Thymus (tissue), 11 donors: ENCODE results near the gene CKM. TPM values are rescaled to one million over a fixed set of nuclear protein-coding genes. Genes with fewer than 3 reads are reported as not detected.

Source experiments
- DNase-seq, 9 donors: peaks; one replicate each; pipeline ENCODE4 v3.0.0-alpha.2; 2013; ENCODE audit warnings: low spot score in 9 of 9, low read depth in 6 of 9, missing footprints in 1 of 9
- H3K27ac ChIP-seq, 2 donors: one replicate each; pipeline ENCODE4 v1.5.1; 2013; ENCODE audit warnings: control low read depth in 1 of 2, low read depth in 1 of 2, low read length in 1 of 2, mild to moderate bottlenecking in 1 of 2, moderate library complexity in 1 of 2
- H3K27me3 ChIP-seq, 2 donors: one replicate each; pipeline ENCODE4 v1.5.1; 2013; ENCODE audit warnings: low read length in 1 of 2; ENCODE audit not compliant: control insufficient read depth in 2 of 2, insufficient read depth in 1 of 2
- H3K36me3 ChIP-seq, 2 donors: one replicate each; pipeline ENCODE4 v1.5.1; 2013; ENCODE audit warnings: low read length in 1 of 2, mild to moderate bottlenecking in 1 of 2, moderate library complexity in 1 of 2; ENCODE audit not compliant: control insufficient read depth in 2 of 2, insufficient read depth in 2 of 2
- H3K4me1 ChIP-seq, 2 donors: one replicate each; pipeline ENCODE4 v1.5.1; 2013; ENCODE audit warnings: low read length in 2 of 2; ENCODE audit not compliant: control insufficient read depth in 2 of 2, insufficient read depth in 2 of 2
- H3K4me3 ChIP-seq, 2 donors: one replicate each; pipeline ENCODE4 v1.5.1; 2013; ENCODE audit warnings: low read length in 2 of 2, control low read depth in 1 of 2, mild to moderate bottlenecking in 1 of 2
- H3K9me3 ChIP-seq, 2 donors: one replicate each; pipeline ENCODE4 v1.5.1; 2013; ENCODE audit warnings: low read length in 1 of 2, mild to moderate bottlenecking in 1 of 2; ENCODE audit not compliant: control insufficient read depth in 2 of 2, insufficient read depth in 1 of 2
- WGBS: extraction: QIAGEN DNeasy Blood & Tissue Kit; methylation state at CpG from one replicate; pipeline ENCODE4 v1.1.7; 2013; 5-methylcytosine and 5-hydroxymethylcytosine counted together
- polyA plus RNA-seq: library from polyadenylated mRNA; stranded (reverse); fragments of 200-250 nt; gene quantifications from one replicate; pipeline ENCODE4 v1.2.3, GENCODE V29; 2013
- total RNA-seq: library from RNA; stranded (reverse); fragments of 120-200 nt; gene quantifications from one replicate; pipeline ENCODE4 v1.2.4, GENCODE V29; 2013
- donor health status: healthy.

Gene CKM
- total and polyA plus RNA-seq, 2 donors, result 2.3 to 4.5 TPM

DNA sequence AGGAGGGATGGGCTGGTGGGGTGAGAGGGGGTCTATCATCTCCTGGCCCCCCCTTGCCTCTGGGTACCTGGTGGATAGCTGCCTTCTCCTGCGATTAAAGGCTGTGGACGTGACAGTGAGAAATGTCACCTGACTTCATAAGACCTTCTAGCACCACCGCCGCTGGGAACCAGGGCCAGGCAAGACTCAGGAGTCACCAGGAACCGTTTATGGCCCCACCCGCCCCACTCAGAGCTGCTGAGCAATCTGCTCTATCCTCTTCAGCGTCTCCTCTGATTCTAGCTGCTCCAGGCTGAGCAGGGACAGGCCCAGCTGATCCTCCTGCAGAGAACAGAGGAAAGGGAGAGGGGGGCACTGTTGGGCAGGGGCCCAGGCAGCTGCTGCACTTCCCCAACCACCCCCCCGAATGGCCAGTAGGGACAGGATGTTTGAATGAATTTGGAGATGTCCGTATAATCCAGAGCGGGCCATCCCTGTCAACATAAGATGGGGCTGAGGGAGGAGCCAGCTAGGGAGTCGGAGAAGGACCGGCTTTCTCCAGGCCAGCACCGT, 28.8 kb upstream of the CKM start:
- H3K36me3 ChIP-seq, result peaks cover 25 to 46% of the 10 kb centered on the region in 2 donors
- H3K27ac ChIP-seq, result no peak overlapping the region
- 96% methylated on average over 13 of the region's 13 CpGs for WGBS
- no peak overlapping the region for H3K4me3 ChIP-seq
- H3K9me3 ChIP-seq, result no peaks in the 10 kb centered on the region
- H3K4me1 ChIP-seq, result no peaks in the 10 kb centered on the region
- DNase-seq, result no peak
- peaks cover 0 to 16% of the 10 kb centered on the region in 2 donors for H3K27me3 ChIP-seq

DNA sequence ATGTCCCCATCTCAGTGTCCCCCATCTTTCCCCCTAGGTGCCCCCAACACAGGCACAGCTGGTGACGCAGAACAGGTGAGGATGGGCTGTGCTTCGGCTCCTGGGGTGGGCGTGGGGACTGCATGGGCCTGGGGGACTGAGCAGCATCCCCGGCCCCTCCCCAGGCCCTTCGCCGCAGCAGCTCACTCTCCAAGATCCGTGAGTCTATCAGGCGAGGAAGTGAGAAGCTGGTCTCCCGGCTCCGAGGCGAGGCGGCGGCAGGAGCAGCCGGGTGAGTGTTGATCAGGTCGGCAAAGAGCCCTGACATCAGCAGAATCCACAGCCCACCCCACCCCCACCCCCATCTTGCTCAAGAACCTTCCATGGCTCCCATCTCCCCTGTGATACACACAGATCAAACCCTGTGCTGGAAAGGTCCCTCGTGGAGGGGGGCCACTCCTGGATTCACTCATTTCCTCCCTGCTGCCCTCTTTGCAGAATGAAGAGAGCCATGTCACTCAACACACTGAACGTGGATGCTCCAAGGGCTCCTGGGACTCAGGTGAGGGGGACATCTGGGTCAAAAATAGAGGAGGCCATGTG, 27.9 kb upstream of the CKM start:
- H3K27me3 ChIP-seq, result peaks cover 1 to 23% of the 10 kb centered on the region in 2 donors
- H3K9me3 ChIP-seq, result no peaks in the 10 kb centered on the region
- no peak overlapping the region for H3K4me3 ChIP-seq
- no peaks in the 10 kb centered on the region for H3K4me1 ChIP-seq
- 94% methylated on average over 17 of the region's 17 CpGs for WGBS
- no peak for DNase-seq
- peaks cover 25 to 42% of the 10 kb centered on the region in 2 donors for H3K36me3 ChIP-seq
- no peak overlapping the region for H3K27ac ChIP-seq

DNA sequence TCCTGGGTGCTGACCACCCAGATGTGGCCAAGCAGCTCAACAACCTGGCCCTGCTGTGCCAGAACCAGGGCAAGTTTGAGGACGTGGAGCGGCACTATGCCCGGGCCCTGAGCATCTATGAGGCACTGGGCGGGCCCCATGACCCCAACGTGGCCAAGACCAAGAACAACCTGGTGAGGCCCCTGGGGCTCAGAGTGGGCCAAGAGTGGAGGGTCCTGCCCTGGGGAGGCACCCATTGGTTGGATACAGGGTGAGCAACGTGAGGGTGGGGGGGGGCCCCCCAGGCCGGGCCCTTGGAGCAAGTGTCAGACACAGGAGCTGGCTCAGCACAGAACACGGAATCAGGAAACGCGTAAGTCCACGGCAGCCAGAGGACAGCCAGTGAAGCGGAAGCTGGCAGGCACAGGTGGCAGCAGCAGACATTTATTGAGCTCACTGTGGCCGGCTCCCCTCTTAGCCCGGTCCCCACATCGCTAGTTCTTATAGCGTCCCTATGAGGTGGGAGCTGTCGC, 26.8 kb upstream of the CKM start:
- no peak for DNase-seq
- Histone ChIP-seq H3K4me3 (no peak overlapping the region), H3K4me1 (no peaks in the 10 kb centered on the region), H3K27me3 (peaks cover 3 to 34% of the 10 kb centered on the region in 2 donors), H3K27ac (no peak overlapping the region), H3K9me3 (no peaks in the 10 kb centered on the region), H3K36me3 (peaks cover 21 to 40% of the 10 kb centered on the region in 2 donors)
- WGBS, result 95% methylated on average over 17 of the region's 17 CpGs

GRCh38 chr19:45349126-45349415, 26.4 kb upstream of the CKM start:
- no peaks in the 10 kb centered on the region for H3K4me1 ChIP-seq
- no peak overlapping the region for H3K27ac ChIP-seq
- H3K27me3 ChIP-seq, result peaks cover 3 to 38% of the 10 kb centered on the region in 2 donors
- H3K9me3 ChIP-seq, result no peaks in the 10 kb centered on the region
- no peak for DNase-seq
- H3K36me3 ChIP-seq, result peaks cover 18 to 36% of the 10 kb centered on the region in 2 donors
- no peak overlapping the region for H3K4me3 ChIP-seq
- WGBS, result 78% methylated on average over 3 of the region's 3 CpGs

DNA sequence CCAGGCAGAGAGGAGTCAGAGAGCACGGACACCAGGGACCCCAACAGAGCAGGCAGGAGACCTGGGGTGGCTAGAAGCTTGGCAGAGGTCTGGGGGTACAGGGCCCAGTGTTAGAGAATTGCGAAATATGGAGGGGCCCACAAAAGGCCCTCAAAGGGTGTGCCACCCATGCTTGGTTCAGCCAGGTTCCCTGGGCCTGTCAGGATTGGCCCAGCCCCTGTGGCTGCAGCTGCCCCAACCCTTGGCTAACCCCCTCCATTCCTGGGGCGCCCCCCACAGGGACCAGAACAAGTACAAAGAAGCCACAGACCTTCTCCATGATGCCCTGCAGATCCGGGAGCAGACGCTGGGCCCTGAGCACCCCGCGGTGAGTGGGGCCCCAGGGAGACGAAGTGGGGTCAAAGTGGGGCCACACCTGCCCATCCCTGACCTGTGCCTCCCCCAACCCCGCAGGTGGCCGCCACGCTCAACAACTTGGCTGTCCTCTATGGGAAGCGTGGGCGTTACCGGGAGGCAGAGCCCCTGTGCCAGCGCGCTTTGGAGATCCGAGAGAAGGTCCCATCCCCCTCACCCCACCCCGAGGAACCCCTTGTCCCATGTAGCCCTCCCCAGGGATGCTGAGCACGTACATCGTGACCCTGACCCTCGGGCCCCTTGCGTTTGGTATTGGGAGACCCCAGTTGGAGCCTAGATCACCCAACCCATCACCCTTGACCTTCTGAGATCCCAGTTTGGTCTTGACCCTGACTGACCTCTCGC, 25.9 kb upstream of the CKM start:
- Histone ChIP-seq H3K27ac (no peak overlapping the region), H3K9me3 (no peaks in the 10 kb centered on the region), H3K27me3 (peaks cover 3 to 42% of the 10 kb centered on the region in 2 donors), H3K4me1 (no peaks in the 10 kb centered on the region), H3K4me3 (no peak overlapping the region), H3K36me3 (peaks cover 15 to 31% of the 10 kb centered on the region in 2 donors)
- WGBS, result 91% methylated on average over 23 of the region's 23 CpGs
- DNase-seq, result no peak

DNA sequence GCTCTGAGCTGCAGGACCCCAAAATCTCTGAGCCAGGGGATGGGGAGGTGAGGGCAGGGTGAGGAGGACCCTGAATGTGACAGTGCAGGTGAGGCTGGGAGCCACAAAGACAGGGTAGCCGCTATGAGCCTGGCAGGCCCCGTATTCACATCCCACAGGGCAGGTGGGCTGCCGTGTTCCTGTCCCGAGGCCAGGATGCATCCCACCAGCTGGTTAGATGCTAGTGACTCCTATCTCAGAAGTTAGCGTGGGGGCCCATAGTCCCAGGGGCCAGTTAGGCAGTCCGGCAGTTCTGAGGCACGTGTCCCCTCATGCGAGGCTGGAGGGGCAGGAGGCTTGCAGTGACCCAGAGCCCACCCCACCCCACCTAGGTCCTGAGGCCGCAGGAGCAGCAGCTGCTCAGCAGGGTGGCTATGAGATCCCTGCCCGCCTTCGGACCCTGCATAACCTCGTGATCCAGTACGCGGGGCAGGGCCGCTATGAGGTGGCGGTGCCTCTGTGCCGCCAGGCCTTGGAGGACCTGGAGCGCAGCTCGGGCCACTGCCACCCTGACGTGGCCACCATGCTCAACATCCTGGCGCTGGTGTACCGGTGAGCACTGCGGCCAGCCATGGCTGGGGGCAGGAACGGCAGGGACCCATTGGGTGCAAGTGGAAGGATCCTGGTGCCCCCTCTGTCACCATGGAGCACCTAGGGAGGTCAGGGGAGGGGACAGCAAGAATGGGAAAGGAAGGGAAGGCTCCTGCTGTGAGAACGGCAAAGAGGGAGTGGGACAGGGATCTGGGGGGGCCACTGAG, 25.1 kb upstream of the CKM start:
- 84% methylated on average over 25 of the region's 25 CpGs for WGBS
- Histone ChIP-seq H3K27me3 (peaks cover 3 to 47% of the 10 kb centered on the region in 2 donors), H3K27ac (no peak overlapping the region), H3K36me3 (peaks cover 9 to 26% of the 10 kb centered on the region in 2 donors), H3K9me3 (no peaks in the 10 kb centered on the region), H3K4me3 (no peak overlapping the region), H3K4me1 (no peaks in the 10 kb centered on the region)
- no peak for DNase-seq

DNA sequence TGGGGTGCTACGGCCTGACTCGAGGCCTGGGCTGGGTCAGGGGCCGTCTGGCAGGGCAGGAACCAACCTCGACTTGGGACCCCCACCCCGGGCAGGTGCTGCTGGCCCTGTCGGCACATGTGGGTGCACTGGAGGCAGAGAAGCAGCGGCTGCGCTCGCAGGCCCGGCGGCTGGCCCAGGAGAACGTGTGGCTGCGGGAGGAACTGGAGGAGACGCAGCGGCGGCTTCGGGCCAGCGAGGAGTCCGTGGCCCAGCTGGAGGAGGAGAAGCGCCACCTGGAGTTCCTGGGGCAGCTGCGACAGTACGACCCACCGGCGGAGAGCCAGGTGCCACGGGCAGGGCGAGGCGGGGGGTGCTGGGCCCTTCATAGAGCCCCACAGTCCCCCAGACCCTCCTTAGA, 23.8 kb upstream of the CKM start:
- 42% methylated on average over 27 of the region's 27 CpGs for WGBS
- Histone ChIP-seq H3K9me3 (no peaks in the 10 kb centered on the region), H3K36me3 (peaks cover 2 to 14% of the 10 kb centered on the region in 2 donors), H3K27me3 (peaks cover 3 to 60% of the 10 kb centered on the region in 2 donors), H3K27ac (no peak overlapping the region), H3K4me3 (no peak overlapping the region), H3K4me1 (no peaks in the 10 kb centered on the region)
- DNase-seq, result no peak

DNA sequence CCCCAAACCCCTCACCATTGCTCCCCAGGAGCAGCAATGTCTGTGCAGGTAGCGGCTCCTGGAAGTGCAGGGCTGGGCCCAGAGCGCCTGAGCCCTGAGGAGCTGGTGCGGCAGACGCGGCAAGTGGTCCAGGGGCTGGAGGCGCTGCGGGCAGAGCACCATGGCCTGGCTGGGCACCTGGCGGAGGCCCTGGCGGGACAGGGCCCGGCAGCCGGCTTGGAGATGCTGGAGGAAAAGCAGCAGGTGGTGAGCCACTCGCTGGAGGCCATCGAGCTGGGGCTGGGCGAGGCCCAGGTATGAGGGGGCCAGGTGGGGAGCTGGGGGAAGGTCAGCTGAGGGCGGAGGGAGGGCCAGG, 22.8 kb upstream of the CKM start:
- H3K27ac ChIP-seq, result no peak overlapping the region
- peaks cover 0 to 3% of the 10 kb centered on the region in 2 donors for H3K4me1 ChIP-seq
- peaks cover 7 to 69% of the 10 kb centered on the region in 2 donors for H3K27me3 ChIP-seq
- WGBS, result 92% methylated on average over 15 of the region's 15 CpGs
- H3K9me3 ChIP-seq, result no peaks in the 10 kb centered on the region
- no peak for DNase-seq
- H3K36me3 ChIP-seq, result peaks cover 0 to 5% of the 10 kb centered on the region in 2 donors
- no peak overlapping the region for H3K4me3 ChIP-seq
